Stomach (tissue), 9 donors: ENCODE measurements around the gene PALB2. TPM values are rescaled to one million over a fixed set of nuclear protein-coding genes. Genes with fewer than 3 reads are reported as not detected.
"Not testable (repeated sequence)": the region's sequence is repeated elsewhere in the genome, so short reads cannot be mapped to it uniquely, and the experiment has no call there.

ENCODE experiments used
- DNase-seq, 2 donors: peaks; one replicate each; pipeline versions ENCODE4 v3.0.0 to v3.0.0-alpha.2; 2013 to 2019
- H3K27ac ChIP-seq, 5 donors: fragments of 200-600 bp in 4 of 5; sonication (generic) in 4 of 5; one replicate each; pipeline ENCODE4 v1.5.1; 2013 to 2019; ENCODE audit warnings: mild to moderate bottlenecking in 1 of 5, moderate library complexity in 1 of 5
- H3K27me3 ChIP-seq, 3 donors: fragments of 200-600 bp; sonication (generic); one replicate each; pipeline ENCODE4 v1.5.1; 2017 to 2019; ENCODE audit warnings: mixed run types in 1 of 3
- H3K36me3 ChIP-seq, 4 donors: fragments of 200-600 bp; sonication (generic); 1 replicate in 3 of 4; 2 replicates in 1 of 4; pipeline ENCODE4 v1.5.1; 2016 to 2019
- H3K4me1 ChIP-seq, 4 donors: fragments of 200-600 bp; sonication (generic); one replicate each; pipeline ENCODE4 v1.5.1; 2016 to 2019
- H3K4me3 ChIP-seq, 4 donors: fragments of 200-600 bp; sonication (generic) in 3 of 4; one replicate each; pipeline ENCODE4 v1.5.1; 2016 to 2019; ENCODE audit warnings: mild to moderate bottlenecking in 1 of 4
- H3K9me3 ChIP-seq, 4 donors: fragments of 200-600 bp; sonication (generic); one replicate each; pipeline ENCODE4 v1.5.1; 2016 to 2019
- CTCF ChIP-seq, 7 experiments: fragments of 450-650 bp in 4 of 7; fragments of 200-600 bp in 3 of 7; sonication (generic) in 3 of 7; IDR thresholded peaks; one replicate each; pipeline ENCODE4 v1.5.1; 2016 to 2019; ENCODE audit warnings: antibody characterized with exemption in 7 of 7, control low read depth in 2 of 7, mild to moderate bottlenecking in 1 of 7
- EP300 ChIP-seq: sonication (generic); formaldehyde crosslinking; IDR thresholded peaks from one replicate; pipeline ENCODE4 v1.6.1; 2017; ENCODE audit warnings: antibody characterized with exemption
- POLR2A ChIP-seq, 4 donors: fragments of 450-650 bp; IDR thresholded peaks; one replicate each; pipeline ENCODE4 v1.6.1; 2016; ENCODE audit warnings: antibody characterized with exemption in 4 of 4, control low read depth in 2 of 4, mild to moderate bottlenecking in 1 of 4, moderate library complexity in 1 of 4
- POLR2AphosphoS5 ChIP-seq, 3 donors: sonication (generic); formaldehyde crosslinking; IDR thresholded peaks; one replicate each; pipeline ENCODE4 v1.6.1; 2016; ENCODE audit warnings: antibody characterized with exemption in 3 of 3
- WGBS, 5 donors: extraction: QIAGEN DNeasy Blood & Tissue Kit in 3 of 5; methylation state at CpG; one replicate each; pipeline versions ENCODE4 v1.1.5 to v1.1.7; 2013 to 2018; 5-methylcytosine and 5-hydroxymethylcytosine counted together
- intact Hi-C: fragments of 100-400 bp; cut with DNase I; formaldehyde crosslinking; loops from one replicate; pipeline ENCODE4 v1.15.1; 2023; ENCODE audit warnings: low total_unique reads
- polyA plus RNA-seq, 3 donors: library from polyadenylated mRNA; stranded (reverse); fragments of 200-250 nt; gene quantifications; one replicate each; pipeline ENCODE4 v1.2.3, GENCODE V29; 2013
- total RNA-seq, 5 donors: library from RNA; depleted of rRNA; stranded (reverse); fragments of >200 nt; gene quantifications; one replicate each; pipeline versions ENCODE4 v1.1.0 to v1.2.3, GENCODE V29; 2014 to 2016
- donor health status: healthy with polysubstance abuse.
- donor health status: Bipolar disorder and iron deficiency.
- donor health status: healthy.

Gene PALB2
- total and polyA plus RNA-seq, 8 donors = 2.6 to 86.6 (median 12.9) TPM

DNA sequence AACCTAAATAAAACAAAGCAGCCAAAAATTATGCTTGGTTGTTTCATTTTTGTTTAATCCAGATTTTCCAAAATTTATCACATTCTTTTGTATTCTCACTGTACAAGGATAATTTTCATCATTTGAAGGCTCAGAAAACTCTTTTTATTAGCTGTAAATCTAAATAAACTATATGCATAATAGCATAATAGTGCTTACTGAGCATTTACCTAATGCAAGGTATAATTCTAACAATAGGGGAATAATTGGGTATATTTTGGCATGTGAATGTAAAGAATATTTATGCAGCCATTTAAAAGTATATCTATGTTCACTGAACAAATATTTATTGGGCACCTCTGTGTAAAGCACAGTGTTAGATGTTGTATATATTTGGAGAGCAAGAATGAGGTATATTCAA lies 17.0 kb downstream of the PALB2 start:
- TF ChIP-seq EP300 = no peak
- TF ChIP-seq POLR2A (IDR thresholded peaks at IDR 0.05) = no peak
- TF ChIP-seq POLR2AphosphoS5 (IDR thresholded peaks at IDR 0.05) = no peak
- no peak for TF ChIP-seq CTCF (IDR thresholded peaks at IDR 0.05)
- no peak for DNase-seq
- H3K27me3 ChIP-seq = no peaks in the 10 kb centered on the region
- H3K27ac ChIP-seq = no peak overlapping the region
- intact Hi-C loops = no loop called here
- H3K36me3 ChIP-seq = peaks cover 51 to 97% (median 94%) of the 10 kb centered on the region in 4 donors
- no peak overlapping the region for H3K4me3 ChIP-seq
- H3K9me3 ChIP-seq = no peaks in the 10 kb centered on the region
- no peaks in the 10 kb centered on the region for H3K4me1 ChIP-seq

DNA sequence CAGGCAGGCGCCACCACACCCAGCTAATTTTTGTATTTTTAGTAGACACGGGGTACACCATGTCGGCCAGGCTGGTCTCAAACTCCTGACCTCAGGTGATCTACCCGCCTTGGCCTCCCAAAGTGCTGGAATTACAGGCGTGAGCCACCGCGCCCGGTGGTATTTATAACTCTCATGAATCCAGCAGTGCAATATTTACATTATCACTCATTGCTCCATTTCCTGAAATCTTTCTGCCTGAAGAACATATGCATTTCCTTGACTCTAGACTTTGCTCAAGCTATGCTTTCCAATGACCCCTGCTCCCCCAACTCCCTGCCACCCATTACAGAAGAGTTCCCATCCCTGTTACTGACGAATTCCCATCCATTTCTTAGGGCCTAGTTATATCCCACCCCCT lies 25.3 kb downstream of the PALB2 start:
- TF ChIP-seq CTCF (IDR thresholded peaks at IDR 0.05) (no peak), POLR2AphosphoS5 (IDR thresholded peaks at IDR 0.05) (no peak), EP300 (no peak), POLR2A (IDR thresholded peaks at IDR 0.05) (no peak)
- Histone ChIP-seq H3K4me3 (no peak overlapping the region), H3K9me3 (no peaks in the 10 kb centered on the region), H3K4me1 (no peaks in the 10 kb centered on the region), H3K27ac (no peak overlapping the region), H3K36me3 (peaks cover 3 to 96% (median 91%) of the 10 kb centered on the region in 4 donors), H3K27me3 (no peaks in the 10 kb centered on the region)
- peak in 1 of 2 donors; percentile 28 for DNase-seq
- intact Hi-C loops = no loop called here
- WGBS, 5 donors = 93 to 98% (median 93%) methylated on average over 9 of the region's 9 CpGs

DNA sequence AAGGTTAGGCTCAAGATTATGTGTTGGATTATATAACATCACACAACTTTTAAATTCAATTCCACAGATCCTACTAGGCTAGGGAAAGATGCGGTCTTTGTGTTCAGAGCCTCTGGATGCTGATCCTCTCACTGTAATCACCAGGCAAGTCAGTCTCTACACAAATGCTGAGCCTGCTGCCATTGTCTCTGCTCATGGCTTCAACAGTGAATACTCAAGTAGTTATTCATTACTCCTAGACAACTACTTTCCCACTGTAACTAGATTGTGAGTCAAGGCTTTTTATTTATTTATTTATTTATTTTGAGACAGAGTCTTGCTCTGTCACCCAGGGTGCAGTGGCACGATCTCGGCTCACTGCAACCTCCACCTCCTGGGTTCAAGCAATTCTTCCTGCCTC lies 29.2 kb downstream of the PALB2 start:
- 97 to 100% (median 99%) methylated on average over 3 of the region's 3 CpGs for WGBS, 5 donors
- no peak overlapping the region for H3K27ac ChIP-seq
- H3K27me3 ChIP-seq = no peaks in the 10 kb centered on the region
- TF ChIP-seq EP300 (no peak), POLR2A (IDR thresholded peaks at IDR 0.05) (no peak), POLR2AphosphoS5 (IDR thresholded peaks at IDR 0.05) (no peak), CTCF (IDR thresholded peaks at IDR 0.05) (no peak)
- DNase-seq = no peak
- no peak overlapping the region for H3K4me3 ChIP-seq
- intact Hi-C loops = no loop called here
- no peaks in the 10 kb centered on the region for H3K4me1 ChIP-seq
- no peaks in the 10 kb centered on the region for H3K9me3 ChIP-seq
- H3K36me3 ChIP-seq = peaks cover 0 to 90% (median 88%) of the 10 kb centered on the region in 4 donors

DNA sequence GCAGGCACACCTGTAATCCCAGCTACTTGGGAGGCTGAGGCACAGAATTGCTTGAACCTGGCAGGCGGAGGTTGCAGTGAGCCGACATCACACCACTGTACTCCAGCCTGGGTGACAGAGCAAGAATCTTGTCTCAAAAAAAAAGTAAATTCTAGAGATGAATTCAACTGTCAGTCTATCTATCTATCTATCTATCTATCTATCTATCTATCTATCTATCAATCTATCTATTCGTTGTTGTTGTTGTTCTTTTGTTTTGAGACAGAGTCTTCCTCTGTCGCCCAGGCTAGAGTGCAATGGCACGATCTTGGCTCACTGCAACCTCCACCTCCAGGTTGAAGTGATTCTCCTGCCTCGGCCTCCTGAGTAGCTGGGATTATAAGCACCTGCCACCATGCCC lies 30.2 kb downstream of the PALB2 start:
- intact Hi-C loops, H3K9me3 ChIP-seq, H3K27ac ChIP-seq, H3K4me1 ChIP-seq, H3K27me3 ChIP-seq, H3K4me3 ChIP-seq, DNase-seq: not testable (repeated sequence)
- 96 to 99% (median 97%) methylated on average over 6 of the region's 6 CpGs for WGBS, 5 donors
- peaks cover 0 to 90% (median 88%) of the 10 kb centered on the region in 4 donors for H3K36me3 ChIP-seq

GRCh38 chr16:23609929-23610328 lies 31.2 kb downstream of the PALB2 start:
- no peak for TF ChIP-seq POLR2A (IDR thresholded peaks at IDR 0.05)
- no peak for TF ChIP-seq EP300
- no peak for TF ChIP-seq CTCF (IDR thresholded peaks at IDR 0.05)
- TF ChIP-seq POLR2AphosphoS5 (IDR thresholded peaks at IDR 0.05) = no peak
- H3K27me3 ChIP-seq = no peaks in the 10 kb centered on the region
- no peaks in the 10 kb centered on the region for H3K4me1 ChIP-seq
- no peak overlapping the region for H3K27ac ChIP-seq
- no peak for DNase-seq
- intact Hi-C loops = no loop called here
- 93 to 100% (median 97%) methylated on average over 1 of the region's 1 CpG for WGBS, 5 donors
- H3K36me3 ChIP-seq = peaks cover 4 to 90% (median 89%) of the 10 kb centered on the region in 4 donors
- no peak overlapping the region for H3K4me3 ChIP-seq
- H3K9me3 ChIP-seq = no peaks in the 10 kb centered on the region
